Measurements from ENCODE around the gene NPPB.

The NPPB gene

GRCh38 chr1:11857164-11857851 is 1.4 kb downstream of the NPPB start:
- DNase-seq (ENCODE audit: low read depth): no peak

GRCh38 chr1:11856698-11857097 is 2.0 kb downstream of the NPPB start:
- no peak for DNase-seq (ENCODE audit: low read depth)

- no peak for DNase-seq (ENCODE audit: low read depth)
These were observed 3.3 kb downstream of the NPPB start for GRCh38 chr1:11855430-11855829.

- DNase-seq (ENCODE audit: low read depth): no peak
These were observed 4.2 kb downstream of the NPPB start for GRCh38 chr1:11854519-11854918.

- no peak for DNase-seq (ENCODE audit: low read depth)
These were observed 7.6 kb downstream of the NPPB start for GRCh38 chr1:11851180-11851579.

- DNase-seq (ENCODE audit: low read depth): no peak
These were observed 8.6 kb downstream of the NPPB start for GRCh38 chr1:11850156-11850555.

GRCh38 chr1:11848373-11848700 is 10.4 kb downstream of the NPPB start:
- no peak for DNase-seq (ENCODE audit: low read depth)

- no peak for DNase-seq (ENCODE audit: low read depth)
These were observed 10.9 kb downstream of the NPPB start, which contains the start of gene NPPA for GRCh38 chr1:11847667-11848372. TSS of gene NPPA (minus strand) at chr1:11847783. CDS start at chr1:11847684, 99 bp downstream.

GRCh38 chr1:11845641-11846335 is 13.0 kb downstream of the NPPB start:
- DNase-seq (ENCODE audit: low read depth): no peak

GRCh38 chr1:11842154-11843041 is 16.3 kb downstream of the NPPB start:
- DNase-seq (ENCODE audit: low read depth): no peak

- DNase-seq (ENCODE audit: low read depth): no peak
These were observed 17.2 kb downstream of the NPPB start for GRCh38 chr1:11841245-11842153.

- DNase-seq (ENCODE audit: low read depth): no peak
These were observed 18.7 kb downstream of the NPPB start for GRCh38 chr1:11839727-11840705.

GRCh38 chr1:11838349-11839272 is 20.1 kb downstream of the NPPB start:
- DNase-seq (ENCODE audit: low read depth): peak; percentile 64

GRCh38 chr1:11837767-11838348 is 20.9 kb downstream of the NPPB start:
- no peak for DNase-seq (ENCODE audit: low read depth)

- DNase-seq (ENCODE audit: low read depth): no peak
These were observed 21.6 kb downstream of the NPPB start for GRCh38 chr1:11836955-11837766.

- no peak for DNase-seq (ENCODE audit: low read depth)
These were observed 23.1 kb downstream of the NPPB start for GRCh38 chr1:11835441-11836225.

GRCh38 chr1:11833900-11834299 is 24.8 kb downstream of the NPPB start:
- DNase-seq (ENCODE audit: low read depth): no peak

Measured in T follicular helper cell (primary cell).